HCT116 (cell line): ENCODE data around the gene RPL6. TPM values are rescaled to one million over a fixed set of nuclear protein-coding genes. Genes with fewer than 3 reads are reported as not detected.

Experiments
- ATAC-seq: fragments of 200-7000 bp; cut with Tn5 transposase; 2 replicates; pipeline ENCODE4 v1.9.1; 2020; ENCODE audit warnings: mild to moderate bottlenecking, moderate library complexity
- BruUV-seq: library from RNA; stranded (reverse); fragments of 400-500 nt; replicated peaks from 2 replicates; lab custom pipeline; 2021; lab: Mats Ljungman, UMichigan
- CTCF ChIA-PET: fragments of 300-600 bp; sonication (Branson Sonifier 250); formaldehyde crosslinking; loops from one replicate; lab custom pipeline; 2021; ENCODE audit warnings: antibody characterized with exemption; lab: Charles Lee
- POLR2A ChIA-PET: fragments of 300-600, 350-600 bp; sonication (Branson Sonifier 250); formaldehyde crosslinking; loops from one replicate; lab custom pipeline; 2021; ENCODE audit warnings: antibody characterized with exemption; lab: Charles Lee
- RAD21 ChIA-PET, 2 experiments: fragments of 300-600 bp; sonication (Branson Sonifier 250); formaldehyde crosslinking; loops; one replicate each; lab custom pipeline; 2023; ENCODE audit warnings: low total read pairs in 2 of 2; ENCODE audit not compliant: uncharacterized antibody in 2 of 2, unreplicated experiment in 2 of 2, low non-redundant PET in 1 of 2; lab: Charles Lee
- DNase-seq: peaks from one replicate; pipeline ENCODE4 v3.0.0-alpha.2; 2010; ENCODE audit warnings: low read depth, low spot score
- H2AFZ ChIP-seq: fragments of 200-600 bp; shearing (Covaris generic), sonication (generic); 2 replicates; pipeline ENCODE4 v1.6.1; 2017; ENCODE audit warnings: low read depth, mixed run types, mixed read lengths, antibody characterized with exemption, low read length; ENCODE audit not compliant: poor library complexity, severe bottlenecking
- H3K27ac ChIP-seq: 2 replicates; pipeline ENCODE4 v1.5.1; 2012; ENCODE audit warnings: low read depth, low read length
- H3K27me3 ChIP-seq: fragments of 200-600 bp; sonication (generic); 2 replicates; pipeline ENCODE4 v1.6.1; 2016; ENCODE audit warnings: mixed run types, low read length, mixed read lengths; ENCODE audit not compliant: insufficient read depth
- H3K36me3 ChIP-seq, 2 experiments: fragments of 200-500 bp in 1 of 2; fragments of 200-600 bp in 1 of 2; sonication (Bioruptor generic) in 1 of 2; sonication (generic) in 1 of 2; 2 replicates each; pipeline versions ENCODE4 v1.5.1 to v1.6.1; 2014 to 2016; ENCODE audit warnings: low read length in 2 of 2, inconsistent platforms in 1 of 2, mixed read lengths in 1 of 2, mixed run types in 1 of 2; ENCODE audit not compliant: insufficient read depth in 2 of 2, control insufficient read depth in 1 of 2
- H3K4me1 ChIP-seq, 2 experiments: fragments of 200-600 bp in 1 of 2; sonication (generic) in 1 of 2; 2 replicates each; pipeline versions ENCODE4 v1.5.1 to v1.6.1; 2012 to 2017; ENCODE audit warnings: low read length in 2 of 2, inconsistent platforms in 1 of 2, mild to moderate bottlenecking in 1 of 2, mixed read lengths in 1 of 2, mixed run types in 1 of 2, moderate library complexity in 1 of 2; ENCODE audit not compliant: insufficient read depth in 2 of 2, control insufficient read depth in 1 of 2
- H3K4me2 ChIP-seq: fragments of 200-600 bp; sonication (generic); 2 replicates; pipeline ENCODE4 v1.6.1; 2017; ENCODE audit warnings: mixed run types, low read length, mixed read lengths
- H3K4me3 ChIP-seq, 2 experiments: fragments of 200-600 bp in 1 of 2; sonication (generic) in 1 of 2; replicated peaks in 1 of 2; 2 replicates each; pipeline ENCODE4 v1.5.1; 2011 to 2016; ENCODE audit warnings: low read length in 2 of 2, control low read depth in 1 of 2, low read depth in 1 of 2, mild to moderate bottlenecking in 1 of 2, mixed read lengths in 1 of 2, mixed run types in 1 of 2
- H3K79me2 ChIP-seq: fragments of 200-600 bp; sonication (generic); 2 replicates; pipeline ENCODE4 v1.6.1; 2017; ENCODE audit warnings: mild to moderate bottlenecking, mixed run types, low read length, moderate library complexity, mixed read lengths; ENCODE audit not compliant: insufficient read depth
- H3K9ac ChIP-seq: fragments of 200-600 bp; sonication (generic); 2 replicates; pipeline ENCODE4 v1.6.1; 2016; ENCODE audit warnings: low read length, mixed read lengths
- H3K9me2 ChIP-seq: fragments of 200-600 bp; sonication (generic), shearing (Covaris generic); 2 replicates; pipeline ENCODE4 v1.6.1; 2017; ENCODE audit warnings: mixed run types, mild to moderate bottlenecking, moderate library complexity; ENCODE audit not compliant: insufficient read depth
- H3K9me3 ChIP-seq, 2 experiments: fragments of 200-500 bp in 1 of 2; fragments of 200-600 bp in 1 of 2; sonication (Bioruptor generic) in 1 of 2; sonication (generic) in 1 of 2; 2 replicates each; pipeline ENCODE4 v1.6.1; 2014 to 2017; ENCODE audit warnings: low read length in 2 of 2, mixed read lengths in 2 of 2, inconsistent platforms in 1 of 2, low read depth in 1 of 2, mild to moderate bottlenecking in 1 of 2, mixed run types in 1 of 2, moderate library complexity in 1 of 2; ENCODE audit not compliant: control insufficient read depth in 1 of 2, insufficient read depth in 1 of 2
- H4K20me1 ChIP-seq: fragments of 200-600 bp; sonication (generic), shearing (Covaris generic); 2 replicates; pipeline ENCODE4 v1.6.1; 2017; ENCODE audit warnings: mixed run types, mild to moderate bottlenecking, moderate library complexity; ENCODE audit not compliant: insufficient read depth
- CBX3 ChIP-seq: IDR thresholded peaks from 2 replicates; pipeline ENCODE4 v1.6.1; 2012; ENCODE audit warnings: low read depth
- EGR1 ChIP-seq: IDR thresholded peaks from 2 replicates; pipeline ENCODE4 v1.6.1; 2012; ENCODE audit warnings: low read depth
- ELF1 ChIP-seq: IDR thresholded peaks from 2 replicates; pipeline ENCODE4 v1.6.1; 2012; ENCODE audit warnings: low read depth, borderline replicate concordance
- JUND ChIP-seq: IDR thresholded peaks from 2 replicates; pipeline ENCODE4 v1.6.1; 2012
- RAD21 ChIP-seq: IDR thresholded peaks from 2 replicates; pipeline ENCODE4 v1.6.1; 2012; ENCODE audit warnings: low read depth, mild to moderate bottlenecking
- SIN3A ChIP-seq: IDR thresholded peaks from 2 replicates; pipeline ENCODE4 v1.6.1; 2012; ENCODE audit warnings: low read depth
- SP1 ChIP-seq: IDR thresholded peaks from 2 replicates; pipeline ENCODE4 v1.6.1; 2012; ENCODE audit warnings: low read depth
- SRF ChIP-seq: IDR thresholded peaks from 2 replicates; pipeline ENCODE4 v1.6.1; 2012; ENCODE audit warnings: low read depth
- ZFX ChIP-seq: fragments of 450-650 bp; IDR thresholded peaks from 2 replicates; pipeline ENCODE4 v1.6.1; 2017
- ZNF274 ChIP-seq: fragments of 200-500 bp; sonication (Bioruptor generic); IDR thresholded peaks from 2 replicates; pipeline ENCODE4 v1.6.1; 2014; ENCODE audit warnings: mild to moderate bottlenecking, low read depth, low read length, inconsistent platforms
- intact Hi-C: fragments of 100-400 bp; cut with micrococcal nuclease; formaldehyde crosslinking; loops from 2 replicates; pipeline ENCODE4 v1.10.0; 2022
- total RNA-seq: library from RNA; stranded (reverse); gene quantifications from one replicate; pipeline ENCODE4 v1.2.1, GENCODE V29; 2021; ENCODE audit not compliant: unreplicated experiment
- TF ChIP-seq, protein P1 (sequence below): IDR thresholded peaks from 2 replicates; pipeline ENCODE4 v1.6.1; 2012
- TF ChIP-seq, protein P2 (sequence below): IDR thresholded peaks from 2 replicates; pipeline ENCODE4 v1.6.1; 2011; ENCODE audit warnings: mild to moderate bottlenecking, low read length, moderate library complexity; ENCODE audit not compliant: insufficient replicate concordance; ENCODE audit errors: extremely low read depth
- TF ChIP-seq, protein P3 (sequence below): IDR thresholded peaks from 2 replicates; pipeline ENCODE4 v1.6.1; 2012
- TF ChIP-seq, protein P4 (sequence below): IDR thresholded peaks from 2 replicates; pipeline ENCODE4 v1.6.1; 2012; ENCODE audit warnings: low read depth
- TF ChIP-seq, protein P5 (sequence below), 3 experiments: fragments of 200-600 bp in 1 of 3; sonication (generic) in 1 of 3; IDR thresholded peaks in 2 of 3; conservative IDR thresholded peaks in 1 of 3; 2 replicates each; pipeline ENCODE4 v1.5.1; 2012 to 2017; ENCODE audit warnings: low read depth in 2 of 3, low read length in 2 of 3, antibody characterized with exemption in 1 of 3, borderline replicate concordance in 1 of 3, control low read depth in 1 of 3, mild to moderate bottlenecking in 1 of 3, mixed read lengths in 1 of 3, mixed run types in 1 of 3, moderate library complexity in 1 of 3; ENCODE audit not compliant: insufficient read depth in 1 of 3

RPL6 gene
- total RNA-seq, 1 experiment from 2014 or later, result 1,845 TPM

DNA sequence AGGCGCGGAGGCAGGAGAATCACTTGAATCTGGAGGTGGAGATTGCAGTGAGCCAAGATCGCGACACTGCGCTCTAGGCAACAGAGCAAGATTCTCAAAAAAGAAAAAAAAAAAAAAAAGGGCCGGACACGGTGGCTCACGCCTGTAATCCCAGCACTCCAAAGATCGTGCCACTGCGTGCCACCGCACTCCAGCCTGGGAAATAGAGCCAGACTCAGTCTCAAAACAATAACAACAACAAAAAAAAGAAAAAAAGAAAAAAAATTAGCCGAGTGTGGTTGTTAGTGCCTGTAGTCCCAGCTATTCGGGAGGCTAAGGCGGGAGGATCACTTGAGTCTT, 470 bp upstream of the RPL6 start:
- intact Hi-C loops, result loop anchor here (1.0 to 5.0 kb wide), 3 partner anchors 8 to 398 kb away; partner anchors contain the start of genes ERP29, PTPN11 and TMEM116
- ATAC-seq (no peak), DNase-seq (no peak)
- no peaks in the 10 kb centered on the region for H3K9me3 ChIP-seq
- H3K79me2 ChIP-seq, result peaks cover 38% of the 10 kb centered on the region
- peak overlapping the region; percentile 27 for H2AFZ ChIP-seq
- ChIA-PET POLR2A (no interaction called here), RAD21 (interaction anchor here in 1 of 2 experiments (0.6 to 1.4 kb wide), 2 partner anchors 212 to 621 kb away, joined by 3 read pairs; no protein-coding TSS in a partner anchor), CTCF (interaction anchor here (0.6 to 1.6 kb wide), 2 partner anchors 212 to 344 kb away, joined by 3 to 10 read pairs; no protein-coding TSS in a partner anchor)
- H3K4me1 ChIP-seq, result peaks cover 3 to 16% of the 10 kb centered on the region in 2 experiments; a peak in 2 of 4 replicates
- peak overlapping the region; percentile 85 for H3K4me2 ChIP-seq
- no peaks in the 10 kb centered on the region for H3K27me3 ChIP-seq
- H3K4me3 ChIP-seq, result peak overlapping the region; percentile 72 to 87
- H3K9ac ChIP-seq, result no peak overlapping the region
- no TSS peak for BruUV-seq
- peaks cover 28% of the 10 kb centered on the region; the same call in 1 of the 2 replicates for H4K20me1 ChIP-seq
- H3K27ac ChIP-seq, result no peak overlapping the region
- no peaks in the 10 kb centered on the region for H3K9me2 ChIP-seq
- H3K36me3 ChIP-seq, result peaks cover 28 to 39% of the 10 kb centered on the region in 2 experiments
- TF ChIP-seq, protein P1, sequence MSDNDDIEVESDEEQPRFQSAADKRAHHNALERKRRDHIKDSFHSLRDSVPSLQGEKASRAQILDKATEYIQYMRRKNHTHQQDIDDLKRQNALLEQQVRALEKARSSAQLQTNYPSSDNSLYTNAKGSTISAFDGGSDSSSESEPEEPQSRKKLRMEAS, result no peak
- TF ChIP-seq SP1, result no peak
- TF ChIP-seq SIN3A, result no peak
- TF ChIP-seq, protein P2, sequence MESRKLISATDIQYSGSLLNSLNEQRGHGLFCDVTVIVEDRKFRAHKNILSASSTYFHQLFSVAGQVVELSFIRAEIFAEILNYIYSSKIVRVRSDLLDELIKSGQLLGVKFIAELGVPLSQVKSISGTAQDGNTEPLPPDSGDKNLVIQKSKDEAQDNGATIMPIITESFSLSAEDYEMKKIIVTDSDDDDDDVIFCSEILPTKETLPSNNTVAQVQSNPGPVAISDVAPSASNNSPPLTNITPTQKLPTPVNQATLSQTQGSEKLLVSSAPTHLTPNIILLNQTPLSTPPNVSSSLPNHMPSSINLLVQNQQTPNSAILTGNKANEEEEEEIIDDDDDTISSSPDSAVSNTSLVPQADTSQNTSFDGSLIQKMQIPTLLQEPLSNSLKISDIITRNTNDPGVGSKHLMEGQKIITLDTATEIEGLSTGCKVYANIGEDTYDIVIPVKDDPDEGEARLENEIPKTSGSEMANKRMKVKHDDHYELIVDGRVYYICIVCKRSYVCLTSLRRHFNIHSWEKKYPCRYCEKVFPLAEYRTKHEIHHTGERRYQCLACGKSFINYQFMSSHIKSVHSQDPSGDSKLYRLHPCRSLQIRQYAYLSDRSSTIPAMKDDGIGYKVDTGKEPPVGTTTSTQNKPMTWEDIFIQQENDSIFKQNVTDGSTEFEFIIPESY, result no peak
- TF ChIP-seq ZFX, result no peak
- TF ChIP-seq CBX3, result no peak
- no peak for TF ChIP-seq JUND
- TF ChIP-seq, protein P3, sequence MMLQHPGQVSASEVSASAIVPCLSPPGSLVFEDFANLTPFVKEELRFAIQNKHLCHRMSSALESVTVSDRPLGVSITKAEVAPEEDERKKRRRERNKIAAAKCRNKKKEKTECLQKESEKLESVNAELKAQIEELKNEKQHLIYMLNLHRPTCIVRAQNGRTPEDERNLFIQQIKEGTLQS, result no peak
- TF ChIP-seq EGR1, result no peak
- TF ChIP-seq, protein P4, sequence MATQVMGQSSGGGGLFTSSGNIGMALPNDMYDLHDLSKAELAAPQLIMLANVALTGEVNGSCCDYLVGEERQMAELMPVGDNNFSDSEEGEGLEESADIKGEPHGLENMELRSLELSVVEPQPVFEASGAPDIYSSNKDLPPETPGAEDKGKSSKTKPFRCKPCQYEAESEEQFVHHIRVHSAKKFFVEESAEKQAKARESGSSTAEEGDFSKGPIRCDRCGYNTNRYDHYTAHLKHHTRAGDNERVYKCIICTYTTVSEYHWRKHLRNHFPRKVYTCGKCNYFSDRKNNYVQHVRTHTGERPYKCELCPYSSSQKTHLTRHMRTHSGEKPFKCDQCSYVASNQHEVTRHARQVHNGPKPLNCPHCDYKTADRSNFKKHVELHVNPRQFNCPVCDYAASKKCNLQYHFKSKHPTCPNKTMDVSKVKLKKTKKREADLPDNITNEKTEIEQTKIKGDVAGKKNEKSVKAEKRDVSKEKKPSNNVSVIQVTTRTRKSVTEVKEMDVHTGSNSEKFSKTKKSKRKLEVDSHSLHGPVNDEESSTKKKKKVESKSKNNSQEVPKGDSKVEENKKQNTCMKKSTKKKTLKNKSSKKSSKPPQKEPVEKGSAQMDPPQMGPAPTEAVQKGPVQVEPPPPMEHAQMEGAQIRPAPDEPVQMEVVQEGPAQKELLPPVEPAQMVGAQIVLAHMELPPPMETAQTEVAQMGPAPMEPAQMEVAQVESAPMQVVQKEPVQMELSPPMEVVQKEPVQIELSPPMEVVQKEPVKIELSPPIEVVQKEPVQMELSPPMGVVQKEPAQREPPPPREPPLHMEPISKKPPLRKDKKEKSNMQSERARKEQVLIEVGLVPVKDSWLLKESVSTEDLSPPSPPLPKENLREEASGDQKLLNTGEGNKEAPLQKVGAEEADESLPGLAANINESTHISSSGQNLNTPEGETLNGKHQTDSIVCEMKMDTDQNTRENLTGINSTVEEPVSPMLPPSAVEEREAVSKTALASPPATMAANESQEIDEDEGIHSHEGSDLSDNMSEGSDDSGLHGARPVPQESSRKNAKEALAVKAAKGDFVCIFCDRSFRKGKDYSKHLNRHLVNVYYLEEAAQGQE, result no peak
- TF ChIP-seq ELF1, result no peak
- no peak for TF ChIP-seq RAD21
- TF ChIP-seq, protein P5, sequence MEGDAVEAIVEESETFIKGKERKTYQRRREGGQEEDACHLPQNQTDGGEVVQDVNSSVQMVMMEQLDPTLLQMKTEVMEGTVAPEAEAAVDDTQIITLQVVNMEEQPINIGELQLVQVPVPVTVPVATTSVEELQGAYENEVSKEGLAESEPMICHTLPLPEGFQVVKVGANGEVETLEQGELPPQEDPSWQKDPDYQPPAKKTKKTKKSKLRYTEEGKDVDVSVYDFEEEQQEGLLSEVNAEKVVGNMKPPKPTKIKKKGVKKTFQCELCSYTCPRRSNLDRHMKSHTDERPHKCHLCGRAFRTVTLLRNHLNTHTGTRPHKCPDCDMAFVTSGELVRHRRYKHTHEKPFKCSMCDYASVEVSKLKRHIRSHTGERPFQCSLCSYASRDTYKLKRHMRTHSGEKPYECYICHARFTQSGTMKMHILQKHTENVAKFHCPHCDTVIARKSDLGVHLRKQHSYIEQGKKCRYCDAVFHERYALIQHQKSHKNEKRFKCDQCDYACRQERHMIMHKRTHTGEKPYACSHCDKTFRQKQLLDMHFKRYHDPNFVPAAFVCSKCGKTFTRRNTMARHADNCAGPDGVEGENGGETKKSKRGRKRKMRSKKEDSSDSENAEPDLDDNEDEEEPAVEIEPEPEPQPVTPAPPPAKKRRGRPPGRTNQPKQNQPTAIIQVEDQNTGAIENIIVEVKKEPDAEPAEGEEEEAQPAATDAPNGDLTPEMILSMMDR (IDR thresholded peaks at IDR 0.05 in 2 of 3, conservative IDR thresholded peaks at IDR 0.05 in 1 of 3; ENCODE audit: borderline replicate concordance in 1 of 3, insufficient read depth in 1 of 3, low read depth in 2 of 3, low read length in 2 of 3), result no peak
- no peak for TF ChIP-seq ZNF274
- no peak for TF ChIP-seq SRF
